ENCODE data around the gene PTPRG. TPM values are rescaled to one million over a fixed set of nuclear protein-coding genes. Genes with fewer than 3 reads are reported as not detected.

PTPRG gene
- polyA plus RNA-seq, 3 donors: not detected

- Histone ChIP-seq H3K36me3 (replicated peaks in 1 of 2; ENCODE audit: control insufficient read depth in 1 of 2, insufficient read depth in 2 of 2, low read length in 2 of 2) (no peaks in the 10 kb centered on the region), H3K9ac (ENCODE audit: insufficient read depth, low read length, poor library complexity, severe bottlenecking) (no peak overlapping the region), H3K4me1 (ENCODE audit: control insufficient read depth in 1 of 2, insufficient read depth in 2 of 2, low read length in 2 of 2) (no peaks in the 10 kb centered on the region), H3K27me3 (ENCODE audit: control insufficient read depth in 2 of 2, insufficient read depth in 2 of 2, low read length in 2 of 2) (no peaks in the 10 kb centered on the region), H3K79me2 (ENCODE audit: insufficient read depth, low read length) (no peaks in the 10 kb centered on the region), H3K9me3 (replicated peaks in 1 of 2; ENCODE audit: control insufficient read depth in 1 of 2, insufficient read depth in 1 of 2, low read length in 2 of 2) (no peaks in the 10 kb centered on the region), H3K4me3 (replicated peaks in 1 of 3; ENCODE audit: low read depth in 2 of 3, low read length in 3 of 3) (no peak overlapping the region), H4K20me1 (ENCODE audit: insufficient read depth, low read length) (no peaks in the 10 kb centered on the region), H2AFZ (ENCODE audit: insufficient read depth, low read depth, low read length, poor library complexity, severe bottlenecking) (no peak overlapping the region), H3K27ac (ENCODE audit: low read depth in 1 of 2, low read length in 2 of 2) (no peak overlapping the region), H3K4me2 (replicated peaks; ENCODE audit: extremely low read depth, low read length, poor library complexity, severe bottlenecking) (no peak overlapping the region)
- H3K9me3 Mint-ChIP-seq: no peaks in the 10 kb centered on the region
- H3K27me3 Mint-ChIP-seq (ENCODE audit: low read depth in 3 of 3): no peaks in the 10 kb centered on the region
- H3K27ac Mint-ChIP-seq: no peak overlapping the region
- TF ChIP-seq CTCF (IDR thresholded peaks at IDR 0.05): no peak
- 60% methylated on average over 2 of the region's 4 CpGs for WGBS (ENCODE audit: insufficient coverage)
- no peak for DNase-seq
- no peak overlapping the region for H3K4me3 Mint-ChIP-seq
- intact Hi-C loops (cut with micrococcal nuclease): no loop called here
- no peaks in the 10 kb centered on the region for H3K36me3 Mint-ChIP-seq
- no peaks in the 10 kb centered on the region for H3K4me1 Mint-ChIP-seq
Measured at GRCh38 chr3:61892891-61893290, 331.5 kb downstream of the PTPRG start.

GRCh38 chr3:61893840-61894566, 332.6 kb downstream of the PTPRG start:
- H3K4me1 ChIP-seq (ENCODE audit: control insufficient read depth in 1 of 2, insufficient read depth in 2 of 2, low read length in 2 of 2): no peaks in the 10 kb centered on the region
- no peaks in the 10 kb centered on the region for H3K36me3 ChIP-seq (replicated peaks in 1 of 2; ENCODE audit: control insufficient read depth in 1 of 2, insufficient read depth in 2 of 2, low read length in 2 of 2)
- Mint-ChIP-seq H3K4me3 (no peak overlapping the region), H3K27me3 (ENCODE audit: low read depth in 3 of 3) (no peaks in the 10 kb centered on the region), H3K36me3 (no peaks in the 10 kb centered on the region), H3K4me1 (no peaks in the 10 kb centered on the region), H3K27ac (no peak overlapping the region), H3K9me3 (no peaks in the 10 kb centered on the region)
- no peaks in the 10 kb centered on the region for H3K9me3 ChIP-seq (replicated peaks in 1 of 2; ENCODE audit: control insufficient read depth in 1 of 2, insufficient read depth in 1 of 2, low read length in 2 of 2)
- H3K4me3 ChIP-seq (replicated peaks in 1 of 3; ENCODE audit: low read depth in 2 of 3, low read length in 3 of 3): no peak overlapping the region
- H2AFZ ChIP-seq (ENCODE audit: insufficient read depth, low read depth, low read length, poor library complexity, severe bottlenecking): no peak overlapping the region
- DNase-seq: no peak
- no peak for TF ChIP-seq CTCF (IDR thresholded peaks at IDR 0.05)
- 96% methylated on average over 4 of the region's 5 CpGs for WGBS (ENCODE audit: insufficient coverage)
- H3K27ac ChIP-seq (ENCODE audit: low read depth in 1 of 2, low read length in 2 of 2): no peak overlapping the region
- H4K20me1 ChIP-seq (ENCODE audit: insufficient read depth, low read length): no peaks in the 10 kb centered on the region
- H3K4me2 ChIP-seq (replicated peaks; ENCODE audit: extremely low read depth, low read length, poor library complexity, severe bottlenecking): no peak overlapping the region
- no peaks in the 10 kb centered on the region for H3K27me3 ChIP-seq (ENCODE audit: control insufficient read depth in 2 of 2, insufficient read depth in 2 of 2, low read length in 2 of 2)
- intact Hi-C loops (cut with micrococcal nuclease): no loop called here
- no peaks in the 10 kb centered on the region for H3K79me2 ChIP-seq (ENCODE audit: insufficient read depth, low read length)
- H3K9ac ChIP-seq (ENCODE audit: insufficient read depth, low read length, poor library complexity, severe bottlenecking): no peak overlapping the region
